ENCODE results near the gene STRADB. TPM values are rescaled to one million over a fixed set of nuclear protein-coding genes. Genes with fewer than 3 reads are reported as not detected.

Gene STRADB
- total and polyA plus RNA-seq, 2 donors from 2014 or later, result 26.1 to 60.3 TPM

GRCh38 chr2:201414099-201415023 is 37.2 kb upstream of the STRADB start:
- FAIRE-seq, result peak; percentile 13
- Histone ChIP-seq H3K27ac (ENCODE audit: low read depth in 2 of 2, low read length in 2 of 2) (peak overlapping the region in 1 of 2 donors; percentile 57), H3K27me3 (ENCODE audit: control insufficient read depth, insufficient read depth, low read length) (no peaks in the 10 kb centered on the region), H3K9ac (ENCODE audit: low read length in 3 of 3) (no peak overlapping the region), H3K4me3 (ENCODE audit: low read length in 3 of 3) (no peak overlapping the region), H3K4me1 (ENCODE audit: control insufficient read depth in 2 of 3, insufficient read depth in 2 of 3, low read depth in 1 of 3, low read length in 3 of 3) (peaks cover 4 to 22% (median 9%) of the 10 kb centered on the region in 3 donors), H3K36me3 (ENCODE audit: control insufficient read depth in 2 of 3, insufficient read depth in 3 of 3, low read length in 3 of 3) (no peaks in the 10 kb centered on the region), H3K9me3 (ENCODE audit: control insufficient read depth in 2 of 3, insufficient read depth in 1 of 3, low read length in 3 of 3) (no peaks in the 10 kb centered on the region)
- intact Hi-C loops (cut with DNase I), result no loop called here
- TF ChIP-seq CTCF (IDR thresholded peaks at IDR 0.05; ENCODE audit: borderline replicate concordance, extremely low read depth, insufficient read depth), result no peak
- peak in 2 of 5 donors; percentile 32 to 51 for DNase-seq

GRCh38 chr2:201415149-201415548 is 36.4 kb upstream of the STRADB start:
- Histone ChIP-seq H3K9me3 (ENCODE audit: control insufficient read depth in 2 of 3, insufficient read depth in 1 of 3, low read length in 3 of 3) (no peaks in the 10 kb centered on the region), H3K9ac (ENCODE audit: low read length in 3 of 3) (no peak overlapping the region), H3K4me3 (ENCODE audit: low read length in 3 of 3) (no peak overlapping the region), H3K27me3 (ENCODE audit: control insufficient read depth, insufficient read depth, low read length) (no peaks in the 10 kb centered on the region), H3K36me3 (ENCODE audit: control insufficient read depth in 2 of 3, insufficient read depth in 3 of 3, low read length in 3 of 3) (peaks cover 0 to 3% (median 2%) of the 10 kb centered on the region in 3 donors), H3K4me1 (ENCODE audit: control insufficient read depth in 2 of 3, insufficient read depth in 2 of 3, low read depth in 1 of 3, low read length in 3 of 3) (peaks cover 4 to 22% (median 9%) of the 10 kb centered on the region in 3 donors), H3K27ac (ENCODE audit: low read depth in 2 of 2, low read length in 2 of 2) (no peak overlapping the region)
- DNase-seq, result no peak
- TF ChIP-seq CTCF (IDR thresholded peaks at IDR 0.05; ENCODE audit: borderline replicate concordance, extremely low read depth, insufficient read depth), result no peak
- peak; percentile 23 for FAIRE-seq
- intact Hi-C loops (cut with DNase I), result no loop called here

- Histone ChIP-seq H3K27ac (ENCODE audit: low read depth in 2 of 2, low read length in 2 of 2) (no peak overlapping the region), H3K9ac (ENCODE audit: low read length in 3 of 3) (no peak overlapping the region), H3K4me3 (ENCODE audit: low read length in 3 of 3) (no peak overlapping the region), H3K36me3 (ENCODE audit: control insufficient read depth in 2 of 3, insufficient read depth in 3 of 3, low read length in 3 of 3) (peaks cover 0 to 5% (median 2%) of the 10 kb centered on the region in 3 donors), H3K9me3 (ENCODE audit: control insufficient read depth in 2 of 3, insufficient read depth in 1 of 3, low read length in 3 of 3) (no peaks in the 10 kb centered on the region), H3K27me3 (ENCODE audit: control insufficient read depth, insufficient read depth, low read length) (no peaks in the 10 kb centered on the region), H3K4me1 (ENCODE audit: control insufficient read depth in 2 of 3, insufficient read depth in 2 of 3, low read depth in 1 of 3, low read length in 3 of 3) (peaks cover 5 to 13% (median 5%) of the 10 kb centered on the region in 3 donors)
- FAIRE-seq (no peak), DNase-seq (no peak)
- peak; percentile 10 for TF ChIP-seq CTCF (IDR thresholded peaks at IDR 0.05; ENCODE audit: borderline replicate concordance, extremely low read depth, insufficient read depth)
- intact Hi-C loops (cut with DNase I), result no loop called here
These were observed 32.4 kb upstream of the STRADB start for GRCh38 chr2:201419057-201419635.

All from kidney (tissue), 14 donors.